ENCODE data around the gene RIPPLY3.

Gene RIPPLY3

GRCh38 chr21:37064841-37065240, 58.3 kb downstream of the RIPPLY3 start:
- no peak for DNase-seq

GRCh38 chr21:37065561-37066177, 59.2 kb downstream of the RIPPLY3 start:
- no peak for DNase-seq

Data from NK-92 treated with Interleukin-12 subunit alpha and Interleukin-12 subunit beta, amount 100 ng/mL, for 24 hours (cell line).